GM18507 (cell line): ENCODE data around the gene CCNL1.
A peak's percentile ranks its signal among the peaks of the same experiment; 100 is the strongest.
"Not testable (repeated sequence)": the region's sequence is repeated elsewhere in the genome, so short reads cannot be mapped to it uniquely, and the experiment has no call there.

ENCODE experiments used
- DNase-seq: peaks from one replicate; pipeline ENCODE4 v3.0.0; 2011; ENCODE audit warnings: low read depth; ENCODE audit not compliant: insufficient read length; ENCODE audit errors: extremely low spot score
- FAIRE-seq: peaks from 2 replicates; lab custom pipeline; 2011; peaks lifted over from hg19 to GRCh38; lab: Jason Lieb, UNC

The CCNL1 gene

GRCh38 chr3:157111518-157111917 lies 48.4 kb downstream of the CCNL1 start:
- DNase-seq: no peak
- FAIRE-seq: no peak

GRCh38 chr3:157110761-157111278 lies 49.1 kb downstream of the CCNL1 start:
- no peak for DNase-seq
- no peak for FAIRE-seq

- FAIRE-seq (no peak), DNase-seq (no peak)
These were observed 50.4 kb downstream of the CCNL1 start for GRCh38 chr3:157109267-157110141.

- no peak for FAIRE-seq
These were observed 52.3 kb downstream of the CCNL1 start for GRCh38 chr3:157107644-157108133.

GRCh38 chr3:157107037-157107436 lies 52.9 kb downstream of the CCNL1 start:
- DNase-seq: no peak

More at GRCh38 chr3:157107644-157108133, 52.3 kb downstream of the CCNL1 start:
- no peak for DNase-seq

GRCh38 chr3:157104928-157105652 lies 54.9 kb downstream of the CCNL1 start:
- peak; percentile 36 for DNase-seq
- no peak for FAIRE-seq

More at GRCh38 chr3:157107037-157107436, 52.9 kb downstream of the CCNL1 start:
- no peak for FAIRE-seq

- DNase-seq: no peak
- FAIRE-seq: no peak
These were observed 55.4 kb downstream of the CCNL1 start for GRCh38 chr3:157104521-157104920.

GRCh38 chr3:157103860-157104259 lies 56.1 kb downstream of the CCNL1 start:
- DNase-seq (no peak), FAIRE-seq (no peak)

GRCh38 chr3:157103280-157103679 lies 56.7 kb downstream of the CCNL1 start:
- peak; percentile 86 for FAIRE-seq

GRCh38 chr3:157102595-157102994 lies 57.4 kb downstream of the CCNL1 start:
- DNase-seq: not testable (repeated sequence)

More at GRCh38 chr3:157103280-157103679, 56.7 kb downstream of the CCNL1 start:
- no peak for DNase-seq

GRCh38 chr3:157102098-157102497 lies 57.8 kb downstream of the CCNL1 start:
- FAIRE-seq: no peak

More at GRCh38 chr3:157102595-157102994, 57.4 kb downstream of the CCNL1 start:
- not testable (repeated sequence) for FAIRE-seq

GRCh38 chr3:157101486-157101885 lies 58.5 kb downstream of the CCNL1 start:
- DNase-seq: no peak
- no peak for FAIRE-seq

More at GRCh38 chr3:157102098-157102497, 57.8 kb downstream of the CCNL1 start:
- DNase-seq: no peak

GRCh38 chr3:157100608-157101396 lies 59.1 kb downstream of the CCNL1 start:
- DNase-seq (no peak), FAIRE-seq (no peak)

- DNase-seq: no peak
- FAIRE-seq: no peak
These were observed 59.9 kb downstream of the CCNL1 start for GRCh38 chr3:157100096-157100477.

- DNase-seq: no peak
- FAIRE-seq: no peak
These were observed 60.4 kb downstream of the CCNL1 start for GRCh38 chr3:157099326-157100095.

- FAIRE-seq (no peak), DNase-seq (no peak)
These were observed 61.1 kb downstream of the CCNL1 start for GRCh38 chr3:157098823-157099185.

- no peak for FAIRE-seq
- DNase-seq: no peak
These were observed 61.7 kb downstream of the CCNL1 start for GRCh38 chr3:157098121-157098822.
